ENCODE measurements around the gene MS4A7. TPM values are rescaled to one million over a fixed set of nuclear protein-coding genes. Genes with fewer than 3 reads are reported as not detected.

The MS4A7 gene
- total RNA-seq, 1 experiment from 2014 or later = not detected

- H3K27ac Mint-ChIP-seq (ENCODE audit: unreplicated experiment) = peak overlapping the region; percentile 19
- DNase-seq = no peak
- TF ChIP-seq, protein P1, sequence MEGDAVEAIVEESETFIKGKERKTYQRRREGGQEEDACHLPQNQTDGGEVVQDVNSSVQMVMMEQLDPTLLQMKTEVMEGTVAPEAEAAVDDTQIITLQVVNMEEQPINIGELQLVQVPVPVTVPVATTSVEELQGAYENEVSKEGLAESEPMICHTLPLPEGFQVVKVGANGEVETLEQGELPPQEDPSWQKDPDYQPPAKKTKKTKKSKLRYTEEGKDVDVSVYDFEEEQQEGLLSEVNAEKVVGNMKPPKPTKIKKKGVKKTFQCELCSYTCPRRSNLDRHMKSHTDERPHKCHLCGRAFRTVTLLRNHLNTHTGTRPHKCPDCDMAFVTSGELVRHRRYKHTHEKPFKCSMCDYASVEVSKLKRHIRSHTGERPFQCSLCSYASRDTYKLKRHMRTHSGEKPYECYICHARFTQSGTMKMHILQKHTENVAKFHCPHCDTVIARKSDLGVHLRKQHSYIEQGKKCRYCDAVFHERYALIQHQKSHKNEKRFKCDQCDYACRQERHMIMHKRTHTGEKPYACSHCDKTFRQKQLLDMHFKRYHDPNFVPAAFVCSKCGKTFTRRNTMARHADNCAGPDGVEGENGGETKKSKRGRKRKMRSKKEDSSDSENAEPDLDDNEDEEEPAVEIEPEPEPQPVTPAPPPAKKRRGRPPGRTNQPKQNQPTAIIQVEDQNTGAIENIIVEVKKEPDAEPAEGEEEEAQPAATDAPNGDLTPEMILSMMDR (IDR thresholded peaks at IDR 0.05; ENCODE audit: unreplicated experiment) = no peak
- H3K36me3 Mint-ChIP-seq (ENCODE audit: insufficient read depth, unreplicated experiment) = no peaks in the 10 kb centered on the region
- no peaks in the 10 kb centered on the region for H3K27me3 Mint-ChIP-seq (ENCODE audit: unreplicated experiment)
- peaks cover 22% of the 10 kb centered on the region for H3K4me1 Mint-ChIP-seq (ENCODE audit: low read depth, unreplicated experiment)
- intact Hi-C loops (cut with micrococcal nuclease; ENCODE audit: unreplicated experiment) = loop anchor here (5.0 kb wide), 1 partner anchor 96 kb away; no protein-coding TSS in a partner anchor
- CTCF ChIA-PET = interaction anchor here (0.9 kb wide), 1 partner anchor 106 kb away, joined by 3 read pairs; no protein-coding TSS in a partner anchor
- H3K4me3 Mint-ChIP-seq (ENCODE audit: low read depth, unreplicated experiment) = no peak overlapping the region
- BruUV-seq (replicated peaks) = no TSS peak
- H3K9me3 Mint-ChIP-seq (ENCODE audit: low read depth, unreplicated experiment) = no peaks in the 10 kb centered on the region
Observed at GRCh38 chr11:60371386-60371785, 6.9 kb upstream of the MS4A7 start.

GRCh38 chr11:60371854-60372253 is 6.5 kb upstream of the MS4A7 start:
- peaks cover 26% of the 10 kb centered on the region for H3K4me1 Mint-ChIP-seq (ENCODE audit: low read depth, unreplicated experiment)
- H3K27ac Mint-ChIP-seq (ENCODE audit: unreplicated experiment) = no peak overlapping the region
- no peaks in the 10 kb centered on the region for H3K27me3 Mint-ChIP-seq (ENCODE audit: unreplicated experiment)
- CTCF ChIA-PET = no interaction called here
- intact Hi-C loops (cut with micrococcal nuclease; ENCODE audit: unreplicated experiment) = loop anchor here (5.0 kb wide), 1 partner anchor 95 kb away; no protein-coding TSS in a partner anchor
- H3K36me3 Mint-ChIP-seq (ENCODE audit: insufficient read depth, unreplicated experiment) = no peaks in the 10 kb centered on the region
- no peak overlapping the region for H3K4me3 Mint-ChIP-seq (ENCODE audit: low read depth, unreplicated experiment)
- no peaks in the 10 kb centered on the region for H3K9me3 Mint-ChIP-seq (ENCODE audit: low read depth, unreplicated experiment)
- TF ChIP-seq, protein P1 (IDR thresholded peaks at IDR 0.05; ENCODE audit: unreplicated experiment) = no peak
- DNase-seq = no peak
- no TSS peak for BruUV-seq (replicated peaks)

- no peaks in the 10 kb centered on the region for H3K9me3 Mint-ChIP-seq (ENCODE audit: low read depth, unreplicated experiment)
- TF ChIP-seq, protein P1 (IDR thresholded peaks at IDR 0.05; ENCODE audit: unreplicated experiment) = no peak
- no TSS peak for BruUV-seq (replicated peaks)
- no peak overlapping the region for H3K4me3 Mint-ChIP-seq (ENCODE audit: low read depth, unreplicated experiment)
- CTCF ChIA-PET = no interaction called here
- H3K36me3 Mint-ChIP-seq (ENCODE audit: insufficient read depth, unreplicated experiment) = no peaks in the 10 kb centered on the region
- peaks cover 28% of the 10 kb centered on the region for H3K4me1 Mint-ChIP-seq (ENCODE audit: low read depth, unreplicated experiment)
- H3K27me3 Mint-ChIP-seq (ENCODE audit: unreplicated experiment) = no peaks in the 10 kb centered on the region
- no peak for DNase-seq
- intact Hi-C loops (cut with micrococcal nuclease; ENCODE audit: unreplicated experiment) = loop anchor here (5.0 kb wide), 1 partner anchor 95 kb away; no protein-coding TSS in a partner anchor
- no peak overlapping the region for H3K27ac Mint-ChIP-seq (ENCODE audit: unreplicated experiment)
Observed at GRCh38 chr11:60372767-60373166, 5.6 kb upstream of the MS4A7 start.

DNA sequence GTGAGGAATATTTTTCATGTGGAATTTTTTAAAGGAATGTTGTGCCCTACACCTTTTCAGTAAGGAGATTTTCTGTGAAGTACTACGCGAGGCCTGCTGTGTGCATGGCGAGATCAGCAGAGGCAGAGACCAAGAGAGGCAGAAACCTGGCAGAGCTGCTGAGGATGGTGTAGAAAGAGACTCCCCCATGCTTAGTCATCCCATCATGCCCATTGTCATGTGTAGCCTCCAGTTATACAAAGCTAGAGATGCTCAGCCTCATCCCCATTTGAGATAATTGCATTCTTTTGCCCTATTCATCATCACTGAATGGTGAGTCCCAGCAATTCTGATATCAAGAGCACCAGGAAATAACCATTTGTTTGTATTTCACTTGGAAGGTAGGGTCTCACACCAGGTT is 3.0 kb upstream of the MS4A7 start:
- intact Hi-C loops (cut with micrococcal nuclease; ENCODE audit: unreplicated experiment) = no loop called here
- BruUV-seq (replicated peaks) = no TSS peak
- TF ChIP-seq, protein P1 (IDR thresholded peaks at IDR 0.05; ENCODE audit: unreplicated experiment) = no peak
- H3K27ac Mint-ChIP-seq (ENCODE audit: unreplicated experiment) = no peak overlapping the region
- no peak overlapping the region for H3K4me3 Mint-ChIP-seq (ENCODE audit: low read depth, unreplicated experiment)
- CTCF ChIA-PET = no interaction called here
- no peaks in the 10 kb centered on the region for H3K9me3 Mint-ChIP-seq (ENCODE audit: low read depth, unreplicated experiment)
- H3K4me1 Mint-ChIP-seq (ENCODE audit: low read depth, unreplicated experiment) = peaks cover 24% of the 10 kb centered on the region
- no peaks in the 10 kb centered on the region for H3K36me3 Mint-ChIP-seq (ENCODE audit: insufficient read depth, unreplicated experiment)
- no peak for DNase-seq
- H3K27me3 Mint-ChIP-seq (ENCODE audit: unreplicated experiment) = peaks cover 10% of the 10 kb centered on the region
